Glutamatergic neuron (in vitro differentiated cells): ENCODE measurements around the gene CNDP2. TPM values are rescaled to one million over a fixed set of nuclear protein-coding genes. Genes with fewer than 3 reads are reported as not detected.

Experiments
- DNase-seq: peaks from one replicate; pipeline ENCODE4 v3.0.0; 2022
- H3K27ac Mint-ChIP-seq: one replicate; pipeline ENCODE4 v1.8.0; 2020; ENCODE audit warnings: mild to moderate bottlenecking, mixed read lengths, inconsistent platforms; ENCODE audit not compliant: unreplicated experiment
- H3K27me3 Mint-ChIP-seq: one replicate; pipeline ENCODE4 v1.8.0; 2020; ENCODE audit warnings: mild to moderate bottlenecking, moderate library complexity, mixed read lengths, inconsistent platforms; ENCODE audit not compliant: unreplicated experiment
- H3K36me3 Mint-ChIP-seq: one replicate; pipeline ENCODE4 v1.8.0; 2020; ENCODE audit warnings: mild to moderate bottlenecking, mixed read lengths, inconsistent platforms; ENCODE audit not compliant: unreplicated experiment
- H3K4me1 Mint-ChIP-seq: one replicate; pipeline ENCODE4 v1.8.0; 2020; ENCODE audit warnings: mild to moderate bottlenecking, low read depth, mixed read lengths, inconsistent platforms; ENCODE audit not compliant: unreplicated experiment
- H3K4me3 Mint-ChIP-seq: one replicate; pipeline ENCODE4 v1.8.0; 2020; ENCODE audit warnings: mild to moderate bottlenecking, mixed read lengths, inconsistent platforms; ENCODE audit not compliant: unreplicated experiment
- H3K9me3 Mint-ChIP-seq: one replicate; pipeline ENCODE4 v1.8.0; 2020; ENCODE audit warnings: mild to moderate bottlenecking, moderate library complexity, mixed read lengths, inconsistent platforms; ENCODE audit not compliant: unreplicated experiment
- CTCF ChIP-seq: fragments of 200-600 bp; sonication (generic); IDR thresholded peaks from one replicate; pipeline ENCODE4 v1.5.0; 2021; ENCODE audit not compliant: partially characterized antibody, unreplicated experiment
- total RNA-seq: library from RNA; stranded (reverse); fragmentation: NEBNext Ultra II Directional; extraction: Animal tissue kit (Norgen Biotek cat#: 25700); gene quantifications from one replicate; pipeline ENCODE4 v1.2.1, GENCODE V29; 2021; ENCODE audit not compliant: unreplicated experiment

The CNDP2 gene
- total RNA-seq, 1 donor from 2014 or later: 123 TPM

DNA sequence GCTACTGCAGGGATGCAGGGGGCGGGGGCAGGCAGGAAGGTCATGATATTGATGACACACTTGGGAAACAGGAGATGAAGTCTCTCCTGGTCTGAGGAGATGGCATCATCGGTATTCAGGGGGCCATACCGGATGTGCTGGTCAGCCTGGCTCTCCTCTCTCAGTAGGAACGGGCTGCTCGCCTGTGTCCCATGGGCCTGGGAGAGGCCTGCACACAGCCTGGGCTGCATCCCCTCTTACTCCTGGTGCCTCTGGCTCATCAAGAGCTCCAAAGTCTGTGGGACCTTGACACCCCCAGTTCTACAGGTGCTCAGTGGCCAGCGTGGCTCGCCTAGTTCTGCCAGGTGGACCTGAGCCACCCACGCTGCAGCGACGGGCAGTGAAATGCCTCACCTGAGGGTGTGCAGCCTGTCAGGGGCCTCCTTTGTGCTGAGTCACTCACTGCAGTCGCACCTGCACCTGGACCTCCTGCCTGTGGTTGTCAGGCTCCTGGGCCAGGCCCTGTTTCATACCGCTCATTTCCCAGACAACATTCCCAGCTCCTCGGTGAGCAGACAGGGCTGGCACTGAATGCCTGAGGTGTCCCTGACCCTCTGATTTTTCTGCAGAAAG lies 19.6 kb downstream of the CNDP2 start:
- Mint-ChIP-seq H3K27me3 (peaks cover 4% of the 10 kb centered on the region), H3K27ac (no peak overlapping the region), H3K4me1 (no peaks in the 10 kb centered on the region), H3K36me3 (peaks cover 7% of the 10 kb centered on the region), H3K9me3 (no peaks in the 10 kb centered on the region), H3K4me3 (no peak overlapping the region)
- no peak for DNase-seq
- no peak for TF ChIP-seq CTCF

DNA sequence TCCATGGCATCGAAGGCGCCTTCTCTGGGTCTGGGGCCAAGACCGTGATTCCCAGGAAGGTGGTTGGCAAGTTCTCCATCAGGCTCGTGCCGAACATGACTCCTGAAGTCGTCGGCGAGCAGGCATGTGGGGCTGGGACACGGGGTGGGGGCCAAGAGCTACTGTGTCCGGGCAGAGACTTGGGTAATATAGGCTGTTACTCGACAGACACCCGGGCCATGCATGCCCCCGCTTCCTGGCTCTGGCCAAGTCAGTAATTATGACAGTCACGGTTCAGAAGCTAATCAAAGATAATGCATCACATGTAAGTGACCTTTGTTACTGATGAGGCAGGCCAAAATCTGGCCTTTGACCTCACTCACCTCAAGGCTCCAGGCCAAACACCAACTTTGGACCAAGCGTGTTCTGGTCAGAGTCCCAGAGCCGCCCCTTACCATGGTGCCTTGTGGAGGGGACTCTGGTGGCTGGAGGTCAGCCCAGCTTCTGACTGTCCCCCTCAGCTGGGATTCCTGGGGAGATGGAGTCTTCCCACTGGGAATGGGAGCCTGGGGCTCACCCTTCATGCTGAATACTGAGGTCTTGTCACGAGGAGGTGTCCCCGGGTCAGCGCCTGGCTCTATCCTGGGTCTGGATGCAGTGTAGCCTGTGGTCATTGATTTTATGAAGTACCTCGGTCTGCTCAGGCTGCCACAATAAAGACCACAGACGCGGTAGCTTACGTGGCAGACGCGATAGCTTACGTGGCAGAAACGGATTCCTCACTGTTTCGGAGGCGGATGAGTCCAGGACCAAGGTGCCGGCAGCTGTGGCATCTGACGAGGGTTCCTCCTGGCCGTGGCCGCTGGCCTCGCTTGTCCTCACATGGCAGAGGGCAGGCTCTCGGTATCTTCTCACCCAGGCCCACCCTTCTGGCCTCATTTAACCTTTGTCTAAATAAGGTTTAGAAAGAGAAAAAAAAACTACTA lies 20.4 kb downstream of the CNDP2 start:
- no peak for DNase-seq
- no peaks in the 10 kb centered on the region for H3K4me1 Mint-ChIP-seq

GRCh38 chr18:74517236-74517630 lies 21.1 kb downstream of the CNDP2 start:
- Mint-ChIP-seq H3K4me3 (no peak overlapping the region), H3K4me1 (no peaks in the 10 kb centered on the region), H3K27ac (no peak overlapping the region), H3K36me3 (peaks cover 22% of the 10 kb centered on the region), H3K27me3 (peaks cover 4% of the 10 kb centered on the region), H3K9me3 (peaks cover 3% of the 10 kb centered on the region)
- no peak for TF ChIP-seq CTCF
- no peak for DNase-seq

More for the DNA sequence above, 20.4 kb downstream of the CNDP2 start:
- peaks cover 3% of the 10 kb centered on the region for H3K9me3 Mint-ChIP-seq
- peaks cover 4% of the 10 kb centered on the region for H3K27me3 Mint-ChIP-seq
- H3K27ac Mint-ChIP-seq: no peak overlapping the region
- no peak for TF ChIP-seq CTCF
- H3K36me3 Mint-ChIP-seq: peaks cover 15% of the 10 kb centered on the region
- no peak overlapping the region for H3K4me3 Mint-ChIP-seq

DNA sequence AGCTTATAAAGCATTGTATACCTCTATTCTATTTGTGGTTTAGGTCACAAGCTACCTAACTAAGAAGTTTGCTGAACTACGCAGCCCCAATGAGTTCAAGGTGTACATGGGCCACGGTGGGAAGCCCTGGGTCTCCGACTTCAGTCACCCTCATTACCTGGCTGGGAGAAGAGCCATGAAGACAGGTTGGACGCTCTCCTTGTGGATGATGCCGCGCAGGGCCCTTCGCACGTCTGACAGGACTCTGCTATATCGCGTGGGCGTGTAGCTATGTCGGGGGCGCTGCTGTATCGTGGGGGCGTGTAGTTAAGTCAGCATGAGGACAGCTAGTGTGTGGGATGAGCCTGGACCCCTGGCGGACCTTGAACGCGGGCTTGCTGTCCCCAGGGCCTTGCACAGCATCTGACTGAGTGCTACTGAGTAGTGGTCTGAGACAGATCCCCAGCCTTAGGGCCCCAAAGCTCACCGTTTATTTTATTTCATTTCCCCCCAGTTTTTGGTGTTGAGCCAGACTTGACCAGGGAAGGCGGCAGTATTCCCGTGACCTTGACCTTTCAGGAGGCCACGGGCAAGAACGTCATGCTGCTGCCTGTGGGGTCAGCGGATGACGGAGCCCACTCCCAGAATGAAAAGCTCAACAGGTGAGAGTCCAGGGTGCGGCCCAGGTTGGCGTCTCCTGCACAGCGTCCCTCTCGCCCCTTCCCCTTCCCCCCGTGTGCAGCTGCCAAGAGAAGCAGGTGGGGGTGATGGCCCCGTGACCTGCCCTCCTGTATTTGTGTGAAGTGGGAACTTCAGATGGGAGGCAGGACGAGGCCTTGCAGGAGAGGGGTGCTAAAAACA lies 22.5 kb downstream of the CNDP2 start:
- H3K4me1 Mint-ChIP-seq: no peaks in the 10 kb centered on the region
- DNase-seq: no peak
- H3K4me3 Mint-ChIP-seq: no peak overlapping the region
- TF ChIP-seq CTCF: no peak
- H3K27me3 Mint-ChIP-seq: peaks cover 4% of the 10 kb centered on the region
- H3K27ac Mint-ChIP-seq: no peak overlapping the region
- H3K9me3 Mint-ChIP-seq: peaks cover 3% of the 10 kb centered on the region
- peaks cover 23% of the 10 kb centered on the region for H3K36me3 Mint-ChIP-seq
